Thyroid gland (tissue), 4 donors: ENCODE data around the gene AFF4.

Source experiments
- POLR2A ChIP-seq, 2 donors: fragments of 450-650 bp; IDR thresholded peaks; one replicate each; pipeline ENCODE4 v1.6.1; 2017; ENCODE audit warnings: antibody characterized with exemption in 2 of 2, mild to moderate bottlenecking in 2 of 2, moderate library complexity in 1 of 2
- TF ChIP-seq, protein P1 (sequence below), 6 experiments: fragments of 200-600 bp in 3 of 6; fragments of 450-650 bp in 3 of 6; sonication (generic) in 3 of 6; IDR thresholded peaks; one replicate each; pipeline ENCODE4 v1.5.1; 2016 to 2019; ENCODE audit warnings: antibody characterized with exemption in 6 of 6, mild to moderate bottlenecking in 2 of 6, inconsistent platforms in 1 of 6, moderate library complexity in 1 of 6

DNA sequence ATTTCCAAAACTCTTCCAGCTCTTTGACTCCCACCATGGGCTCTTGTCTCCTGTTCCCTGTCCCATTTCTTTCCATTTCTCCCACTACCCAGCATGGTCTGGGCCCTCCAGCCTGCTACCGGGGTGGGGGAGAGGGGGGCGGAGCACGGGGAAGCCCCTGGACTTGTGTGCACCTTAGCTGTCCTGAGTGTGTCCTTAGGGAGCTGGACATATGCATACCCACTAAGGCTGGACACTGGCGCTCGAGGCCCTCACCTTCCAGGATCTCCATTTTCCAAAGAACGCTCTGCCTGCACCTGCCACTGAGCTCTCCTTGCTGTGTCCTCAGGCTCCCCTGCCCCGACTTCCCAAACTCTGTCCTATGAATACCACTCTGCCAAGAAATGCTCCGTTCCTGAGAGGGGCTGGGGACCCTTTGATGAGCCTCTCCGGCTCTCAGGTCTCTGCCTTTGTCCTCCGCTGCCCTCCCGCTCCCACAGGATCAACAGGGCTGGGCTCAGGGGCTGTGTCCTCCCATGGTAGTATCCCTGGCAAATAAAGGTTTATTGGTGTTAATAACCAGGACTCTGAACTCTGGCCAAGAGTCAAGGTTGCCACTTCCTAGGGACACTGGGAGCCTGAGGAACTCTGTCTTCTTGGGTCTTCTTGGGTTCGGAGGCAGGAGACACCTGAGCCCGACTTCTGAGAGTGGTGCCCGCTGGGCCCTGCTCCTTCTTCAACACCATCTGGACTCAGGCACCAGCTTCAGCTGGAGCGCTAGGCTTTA is 132.2 kb downstream of the AFF4 start:
- TF ChIP-seq, protein P1, sequence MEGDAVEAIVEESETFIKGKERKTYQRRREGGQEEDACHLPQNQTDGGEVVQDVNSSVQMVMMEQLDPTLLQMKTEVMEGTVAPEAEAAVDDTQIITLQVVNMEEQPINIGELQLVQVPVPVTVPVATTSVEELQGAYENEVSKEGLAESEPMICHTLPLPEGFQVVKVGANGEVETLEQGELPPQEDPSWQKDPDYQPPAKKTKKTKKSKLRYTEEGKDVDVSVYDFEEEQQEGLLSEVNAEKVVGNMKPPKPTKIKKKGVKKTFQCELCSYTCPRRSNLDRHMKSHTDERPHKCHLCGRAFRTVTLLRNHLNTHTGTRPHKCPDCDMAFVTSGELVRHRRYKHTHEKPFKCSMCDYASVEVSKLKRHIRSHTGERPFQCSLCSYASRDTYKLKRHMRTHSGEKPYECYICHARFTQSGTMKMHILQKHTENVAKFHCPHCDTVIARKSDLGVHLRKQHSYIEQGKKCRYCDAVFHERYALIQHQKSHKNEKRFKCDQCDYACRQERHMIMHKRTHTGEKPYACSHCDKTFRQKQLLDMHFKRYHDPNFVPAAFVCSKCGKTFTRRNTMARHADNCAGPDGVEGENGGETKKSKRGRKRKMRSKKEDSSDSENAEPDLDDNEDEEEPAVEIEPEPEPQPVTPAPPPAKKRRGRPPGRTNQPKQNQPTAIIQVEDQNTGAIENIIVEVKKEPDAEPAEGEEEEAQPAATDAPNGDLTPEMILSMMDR (IDR thresholded peaks at IDR 0.05) = no peak
- TF ChIP-seq POLR2A (IDR thresholded peaks at IDR 0.05) = no peak
